ENCODE data around the gene KANSL1. TPM values are rescaled to one million over a fixed set of nuclear protein-coding genes. Genes with fewer than 3 reads are reported as not detected.

Gene KANSL1
- polyA plus RNA-seq, 1 of the 3 experiments (the other 2 are of a cell fraction), result 10.0 TPM

- POLR2A ChIA-PET, result no interaction called here
- Histone ChIP-seq H3K79me2 (ENCODE audit: insufficient read depth) (peaks cover 97% of the 10 kb centered on the region), H3K9me3 (no peaks in the 10 kb centered on the region), H3K4me1 (ENCODE audit: control insufficient read depth in 1 of 2, insufficient read depth in 2 of 2, low read depth in 1 of 2, low read length in 1 of 2) (peaks cover 0 to 8% of the 10 kb centered on the region in 2 experiments; a peak in 2 of 4 replicates), H4K20me1 (ENCODE audit: insufficient read depth) (peaks cover 60% of the 10 kb centered on the region), H2AFZ (ENCODE audit: low read depth) (no peak overlapping the region), H3K36me3 (replicated peaks in 1 of 2; ENCODE audit: control insufficient read depth in 1 of 2, insufficient read depth in 2 of 2, low read length in 1 of 2) (peaks cover 28 to 32% of the 10 kb centered on the region in 2 experiments), H3K4me3 (ENCODE audit: low read depth in 2 of 2, low read length in 1 of 2) (no peak overlapping the region), H3F3A (replicated peaks; ENCODE audit: insufficient read depth) (peaks cover 21% of the 10 kb centered on the region), H3K9me2 (no peaks in the 10 kb centered on the region), H3K27ac (ENCODE audit: low read depth in 2 of 2, low read length in 1 of 2) (no peak overlapping the region), H3K27me3 (ENCODE audit: insufficient read depth) (no peaks in the 10 kb centered on the region), H3K4me2 (no peak overlapping the region), H3K9ac (no peak overlapping the region)
- CTCF ChIA-PET, result interaction anchor here (1.3 to 3.4 kb wide), 4 partner anchors 8 to 113 kb away, joined by 3 to 19 read pairs (median 4); partner anchors contain the start of gene KANSL1
- TF ChIP-seq FOXM1 (IDR thresholded peaks at IDR 0.05; ENCODE audit: low read depth) (no peak), SMC3 (IDR thresholded peaks at IDR 0.05; ENCODE audit: low read depth, low read length) (no peak), MEF2A (IDR thresholded peaks at IDR 0.05; ENCODE audit: borderline replicate concordance, low read depth) (no peak), EZH2phosphoT487 (IDR thresholded peaks at IDR 0.05; ENCODE audit: borderline replicate concordance, low read depth) (no peak), TAF1 (IDR thresholded peaks at IDR 0.05; ENCODE audit: borderline replicate concordance, low read depth, low read length) (no peak), GATA2 (CRISPR knock-in tag; IDR thresholded peaks at IDR 0.05) (no peak), FOXJ3 (CRISPR knock-in tag; IDR thresholded peaks at IDR 0.05) (no peak)
- TF ChIP-seq, protein P1, sequence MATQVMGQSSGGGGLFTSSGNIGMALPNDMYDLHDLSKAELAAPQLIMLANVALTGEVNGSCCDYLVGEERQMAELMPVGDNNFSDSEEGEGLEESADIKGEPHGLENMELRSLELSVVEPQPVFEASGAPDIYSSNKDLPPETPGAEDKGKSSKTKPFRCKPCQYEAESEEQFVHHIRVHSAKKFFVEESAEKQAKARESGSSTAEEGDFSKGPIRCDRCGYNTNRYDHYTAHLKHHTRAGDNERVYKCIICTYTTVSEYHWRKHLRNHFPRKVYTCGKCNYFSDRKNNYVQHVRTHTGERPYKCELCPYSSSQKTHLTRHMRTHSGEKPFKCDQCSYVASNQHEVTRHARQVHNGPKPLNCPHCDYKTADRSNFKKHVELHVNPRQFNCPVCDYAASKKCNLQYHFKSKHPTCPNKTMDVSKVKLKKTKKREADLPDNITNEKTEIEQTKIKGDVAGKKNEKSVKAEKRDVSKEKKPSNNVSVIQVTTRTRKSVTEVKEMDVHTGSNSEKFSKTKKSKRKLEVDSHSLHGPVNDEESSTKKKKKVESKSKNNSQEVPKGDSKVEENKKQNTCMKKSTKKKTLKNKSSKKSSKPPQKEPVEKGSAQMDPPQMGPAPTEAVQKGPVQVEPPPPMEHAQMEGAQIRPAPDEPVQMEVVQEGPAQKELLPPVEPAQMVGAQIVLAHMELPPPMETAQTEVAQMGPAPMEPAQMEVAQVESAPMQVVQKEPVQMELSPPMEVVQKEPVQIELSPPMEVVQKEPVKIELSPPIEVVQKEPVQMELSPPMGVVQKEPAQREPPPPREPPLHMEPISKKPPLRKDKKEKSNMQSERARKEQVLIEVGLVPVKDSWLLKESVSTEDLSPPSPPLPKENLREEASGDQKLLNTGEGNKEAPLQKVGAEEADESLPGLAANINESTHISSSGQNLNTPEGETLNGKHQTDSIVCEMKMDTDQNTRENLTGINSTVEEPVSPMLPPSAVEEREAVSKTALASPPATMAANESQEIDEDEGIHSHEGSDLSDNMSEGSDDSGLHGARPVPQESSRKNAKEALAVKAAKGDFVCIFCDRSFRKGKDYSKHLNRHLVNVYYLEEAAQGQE (IDR thresholded peaks at IDR 0.05; ENCODE audit: low read depth, low read length), result no peak
- 95% methylated on average over 6 of the region's 6 CpGs for WGBS (ENCODE audit: low lambda C conversion rate)
- DNase-seq, result no peak
These were observed 112.9 kb downstream of the KANSL1 start for GRCh38 chr17:46080118-46081017.

DNA sequence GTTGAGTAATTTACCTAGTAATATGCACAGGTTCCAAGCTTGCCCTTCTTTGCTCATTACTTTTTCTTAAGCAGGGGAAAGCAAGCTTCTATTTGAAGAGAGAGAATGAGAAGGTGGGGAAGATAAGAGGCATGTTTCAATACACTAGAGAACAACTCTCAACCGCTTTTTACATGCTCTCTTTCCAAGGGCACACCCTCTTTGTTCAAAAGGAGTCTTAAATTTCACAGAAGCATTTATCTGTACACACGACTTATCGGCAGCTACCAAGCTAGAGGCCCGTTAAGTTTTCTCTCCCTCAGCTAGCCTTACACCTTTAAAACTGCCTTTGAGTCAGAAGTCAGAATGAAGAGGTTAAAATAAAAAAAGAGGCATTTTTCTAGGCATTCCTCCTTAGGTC lies 114.6 kb downstream of the KANSL1 start:
- DNase-seq, result no peak
- H3F3A ChIP-seq (replicated peaks; ENCODE audit: insufficient read depth), result peaks cover 36% of the 10 kb centered on the region
- no peak overlapping the region for H3K4me2 ChIP-seq
- POLR2A ChIA-PET, result no interaction called here
- no peaks in the 10 kb centered on the region for H3K9me3 ChIP-seq
- WGBS (ENCODE audit: low lambda C conversion rate), result 97% methylated on average over 4 of the region's 4 CpGs
- H4K20me1 ChIP-seq (ENCODE audit: insufficient read depth), result peaks cover 59% of the 10 kb centered on the region
- no peak overlapping the region for H3K9ac ChIP-seq
- H3K4me1 ChIP-seq (ENCODE audit: control insufficient read depth in 1 of 2, insufficient read depth in 2 of 2, low read depth in 1 of 2, low read length in 1 of 2), result peaks cover 3 to 8% of the 10 kb centered on the region in 2 experiments; a peak in 3 of 4 replicates
- H3K36me3 ChIP-seq (replicated peaks in 1 of 2; ENCODE audit: control insufficient read depth in 1 of 2, insufficient read depth in 2 of 2, low read length in 1 of 2), result peaks cover 28 to 39% of the 10 kb centered on the region in 2 experiments
- H3K27ac ChIP-seq (ENCODE audit: low read depth in 2 of 2, low read length in 1 of 2), result no peak overlapping the region
- no peaks in the 10 kb centered on the region for H3K9me2 ChIP-seq
- CTCF ChIA-PET, result interaction anchor here (1.0 to 3.5 kb wide), 6 partner anchors 13 to 134 kb away, joined by 3 to 19 read pairs (median 4); partner anchors contain the start of gene KANSL1
- no peak overlapping the region for H2AFZ ChIP-seq (ENCODE audit: low read depth)
- H3K79me2 ChIP-seq (ENCODE audit: insufficient read depth), result peaks cover 99% of the 10 kb centered on the region
- H3K4me3 ChIP-seq (ENCODE audit: low read depth in 2 of 2, low read length in 1 of 2), result no peak overlapping the region
- no peaks in the 10 kb centered on the region for H3K27me3 ChIP-seq (ENCODE audit: insufficient read depth)
- no peak for TF ChIP-seq FOXJ3 (CRISPR knock-in tag; IDR thresholded peaks at IDR 0.05)
- TF ChIP-seq RAD21 (IDR thresholded peaks at IDR 0.05; ENCODE audit: low read length), result no peak
- TF ChIP-seq EZH2phosphoT487 (IDR thresholded peaks at IDR 0.05; ENCODE audit: borderline replicate concordance, low read depth), result no peak
- TF ChIP-seq ELF1 (IDR thresholded peaks at IDR 0.05), result no peak
- TF ChIP-seq, protein P1 (IDR thresholded peaks at IDR 0.05; ENCODE audit: low read depth, low read length), result no peak
- TF ChIP-seq, protein P2, sequence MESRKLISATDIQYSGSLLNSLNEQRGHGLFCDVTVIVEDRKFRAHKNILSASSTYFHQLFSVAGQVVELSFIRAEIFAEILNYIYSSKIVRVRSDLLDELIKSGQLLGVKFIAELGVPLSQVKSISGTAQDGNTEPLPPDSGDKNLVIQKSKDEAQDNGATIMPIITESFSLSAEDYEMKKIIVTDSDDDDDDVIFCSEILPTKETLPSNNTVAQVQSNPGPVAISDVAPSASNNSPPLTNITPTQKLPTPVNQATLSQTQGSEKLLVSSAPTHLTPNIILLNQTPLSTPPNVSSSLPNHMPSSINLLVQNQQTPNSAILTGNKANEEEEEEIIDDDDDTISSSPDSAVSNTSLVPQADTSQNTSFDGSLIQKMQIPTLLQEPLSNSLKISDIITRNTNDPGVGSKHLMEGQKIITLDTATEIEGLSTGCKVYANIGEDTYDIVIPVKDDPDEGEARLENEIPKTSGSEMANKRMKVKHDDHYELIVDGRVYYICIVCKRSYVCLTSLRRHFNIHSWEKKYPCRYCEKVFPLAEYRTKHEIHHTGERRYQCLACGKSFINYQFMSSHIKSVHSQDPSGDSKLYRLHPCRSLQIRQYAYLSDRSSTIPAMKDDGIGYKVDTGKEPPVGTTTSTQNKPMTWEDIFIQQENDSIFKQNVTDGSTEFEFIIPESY (IDR thresholded peaks at IDR 0.05; ENCODE audit: borderline replicate concordance, low read depth), result no peak
- TF ChIP-seq GATA2 (CRISPR knock-in tag; IDR thresholded peaks at IDR 0.05), result no peak
- no peak for TF ChIP-seq YY1 (IDR thresholded peaks at IDR 0.05; ENCODE audit: low read depth)
- TF ChIP-seq, protein P3, sequence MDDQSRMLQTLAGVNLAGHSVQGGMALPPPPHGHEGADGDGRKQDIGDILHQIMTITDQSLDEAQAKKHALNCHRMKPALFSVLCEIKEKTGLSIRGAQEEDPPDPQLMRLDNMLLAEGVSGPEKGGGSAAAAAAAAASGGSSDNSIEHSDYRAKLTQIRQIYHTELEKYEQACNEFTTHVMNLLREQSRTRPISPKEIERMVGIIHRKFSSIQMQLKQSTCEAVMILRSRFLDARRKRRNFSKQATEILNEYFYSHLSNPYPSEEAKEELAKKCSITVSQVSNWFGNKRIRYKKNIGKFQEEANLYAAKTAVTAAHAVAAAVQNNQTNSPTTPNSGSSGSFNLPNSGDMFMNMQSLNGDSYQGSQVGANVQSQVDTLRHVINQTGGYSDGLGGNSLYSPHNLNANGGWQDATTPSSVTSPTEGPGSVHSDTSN (IDR thresholded peaks at IDR 0.05), result no peak
- TF ChIP-seq RXRA (IDR thresholded peaks at IDR 0.05; ENCODE audit: borderline replicate concordance, low read depth), result no peak
